ACC112 (cell line): ENCODE results near the gene PGAP1.

Source experiments
- H2AFZ ChIP-seq: fragments of 200-600 bp; sonication (generic); one replicate; pipeline ENCODE4 v1.6.0; 2017; ENCODE audit warnings: antibody characterized with exemption, low read length; ENCODE audit not compliant: unreplicated experiment
- H3K27ac ChIP-seq: fragments of 200-600 bp; sonication (generic); 2 replicates; pipeline ENCODE4 v1.5.1; 2014; ENCODE audit warnings: low read depth, mild to moderate bottlenecking, antibody characterized with exemption, low read length, moderate library complexity
- H3K27me3 ChIP-seq: fragments of 200-600 bp; sonication (generic); 2 replicates; pipeline ENCODE4 v1.6.1; 2014; ENCODE audit warnings: mild to moderate bottlenecking, antibody characterized with exemption, low read length, moderate library complexity, mixed read lengths; ENCODE audit not compliant: insufficient read depth
- H3K36me3 ChIP-seq: fragments of 200-600 bp; sonication (generic); 2 replicates; pipeline ENCODE4 v1.6.1; 2016; ENCODE audit warnings: mild to moderate bottlenecking, antibody characterized with exemption, low read length, moderate library complexity, mixed read lengths; ENCODE audit not compliant: insufficient read depth
- H3K4me1 ChIP-seq: fragments of 200-600 bp; sonication (generic); one replicate; pipeline ENCODE4 v1.6.1; 2016; ENCODE audit warnings: low read length, mixed read lengths; ENCODE audit not compliant: insufficient read depth, unreplicated experiment, control insufficient read depth
- H3K4me3 ChIP-seq: fragments of 200-600 bp; sonication (generic); 2 replicates; pipeline ENCODE4 v1.5.1; 2014; ENCODE audit warnings: mild to moderate bottlenecking, low read depth, low read length
- H3K79me2 ChIP-seq: fragments of 200-600 bp; sonication (generic); one replicate; pipeline ENCODE4 v1.6.0; 2016; ENCODE audit warnings: low read length; ENCODE audit not compliant: control insufficient read depth, unreplicated experiment, insufficient read depth

Gene PGAP1

GRCh38 chr2:196926562-196927375, at the start of gene PGAP1:
TSS of gene PGAP1 (minus strand) at chr2:196926707. CDS start at chr2:196926616, 91 bp downstream.
- H3K4me3 ChIP-seq, result peak within 1 kb of the TSS; percentile 84
- no peaks in the 10 kb centered on the region for H3K36me3 ChIP-seq
- peak within 1 kb of the TSS; percentile 54 for H2AFZ ChIP-seq
- H3K27me3 ChIP-seq, result no peaks in the 10 kb centered on the region
- H3K79me2 ChIP-seq, result peaks cover 32% of the 10 kb centered on the region
- no peaks in the 10 kb centered on the region for H3K4me1 ChIP-seq
- peak within 1 kb of the TSS; percentile 87 for H3K27ac ChIP-seq

GRCh38 chr2:196974970-196975369, 48.5 kb upstream of the PGAP1 start:
- no peaks in the 10 kb centered on the region for H3K27me3 ChIP-seq
- H2AFZ ChIP-seq, result no peak overlapping the region
- no peak overlapping the region for H3K4me3 ChIP-seq
- H3K36me3 ChIP-seq, result no peaks in the 10 kb centered on the region
- H3K79me2 ChIP-seq, result no peaks in the 10 kb centered on the region
- no peak overlapping the region for H3K27ac ChIP-seq
- H3K4me1 ChIP-seq, result no peaks in the 10 kb centered on the region

GRCh38 chr2:196971574-196972279, 45.2 kb upstream of the PGAP1 start:
- Histone ChIP-seq H2AFZ (no peak overlapping the region), H3K27me3 (no peaks in the 10 kb centered on the region), H3K4me3 (no peak overlapping the region)

GRCh38 chr2:196970099-196970498, 43.6 kb upstream of the PGAP1 start:
- Histone ChIP-seq H3K79me2 (no peaks in the 10 kb centered on the region), H3K36me3 (no peaks in the 10 kb centered on the region), H2AFZ (peak overlapping the region; percentile 36)

More at GRCh38 chr2:196971574-196972279, 45.2 kb upstream of the PGAP1 start:
- H3K36me3 ChIP-seq, result no peaks in the 10 kb centered on the region
- H3K79me2 ChIP-seq, result no peaks in the 10 kb centered on the region
- no peak overlapping the region for H3K27ac ChIP-seq
- no peaks in the 10 kb centered on the region for H3K4me1 ChIP-seq

GRCh38 chr2:196968516-196968915, 42.0 kb upstream of the PGAP1 start:
- Histone ChIP-seq H3K4me3 (no peak overlapping the region), H3K27ac (no peak overlapping the region), H3K36me3 (no peaks in the 10 kb centered on the region)

More at GRCh38 chr2:196970099-196970498, 43.6 kb upstream of the PGAP1 start:
- no peak overlapping the region for H3K4me3 ChIP-seq
- no peak overlapping the region for H3K27ac ChIP-seq
- H3K27me3 ChIP-seq, result no peaks in the 10 kb centered on the region
- H3K4me1 ChIP-seq, result peaks cover 8% of the 10 kb centered on the region

GRCh38 chr2:196967775-196968174, 41.3 kb upstream of the PGAP1 start:
- peak overlapping the region; percentile 94 for H2AFZ ChIP-seq
- H3K36me3 ChIP-seq, result no peaks in the 10 kb centered on the region
- H3K4me1 ChIP-seq, result peaks cover 8% of the 10 kb centered on the region
- no peaks in the 10 kb centered on the region for H3K79me2 ChIP-seq
- peak overlapping the region; percentile 70 for H3K4me3 ChIP-seq
- H3K27me3 ChIP-seq, result no peaks in the 10 kb centered on the region
- H3K27ac ChIP-seq, result no peak overlapping the region

More at GRCh38 chr2:196968516-196968915, 42.0 kb upstream of the PGAP1 start:
- no peaks in the 10 kb centered on the region for H3K79me2 ChIP-seq
- no peaks in the 10 kb centered on the region for H3K27me3 ChIP-seq
- no peak overlapping the region for H2AFZ ChIP-seq
- peaks cover 8% of the 10 kb centered on the region for H3K4me1 ChIP-seq

GRCh38 chr2:196967116-196967515, 40.6 kb upstream of the PGAP1 start:
- peak overlapping the region; percentile 94 for H2AFZ ChIP-seq

GRCh38 chr2:196966061-196966460, 39.6 kb upstream of the PGAP1 start:
- Histone ChIP-seq H3K79me2 (no peaks in the 10 kb centered on the region), H3K4me3 (no peak overlapping the region), H3K4me1 (peaks cover 8% of the 10 kb centered on the region), H2AFZ (peak overlapping the region; percentile 63), H3K36me3 (no peaks in the 10 kb centered on the region), H3K27me3 (no peaks in the 10 kb centered on the region), H3K27ac (no peak overlapping the region)

More at GRCh38 chr2:196967116-196967515, 40.6 kb upstream of the PGAP1 start:
- Histone ChIP-seq H3K27ac (peak overlapping the region; percentile 5), H3K36me3 (no peaks in the 10 kb centered on the region), H3K27me3 (no peaks in the 10 kb centered on the region), H3K79me2 (no peaks in the 10 kb centered on the region), H3K4me1 (peaks cover 8% of the 10 kb centered on the region), H3K4me3 (peak overlapping the region; percentile 70)

- no peaks in the 10 kb centered on the region for H3K79me2 ChIP-seq
- no peak overlapping the region for H3K27ac ChIP-seq
- H3K4me1 ChIP-seq, result peaks cover 8% of the 10 kb centered on the region
- no peaks in the 10 kb centered on the region for H3K27me3 ChIP-seq
- no peaks in the 10 kb centered on the region for H3K36me3 ChIP-seq
- H2AFZ ChIP-seq, result peak overlapping the region; percentile 63
- H3K4me3 ChIP-seq, result no peak overlapping the region
Measured at GRCh38 chr2:196965651-196966050, 39.1 kb upstream of the PGAP1 start.

- peaks cover 8% of the 10 kb centered on the region for H3K4me1 ChIP-seq
- no peak overlapping the region for H3K4me3 ChIP-seq
- H3K79me2 ChIP-seq, result no peaks in the 10 kb centered on the region
- H2AFZ ChIP-seq, result no peak overlapping the region
- H3K27ac ChIP-seq, result no peak overlapping the region
- no peaks in the 10 kb centered on the region for H3K27me3 ChIP-seq
- no peaks in the 10 kb centered on the region for H3K36me3 ChIP-seq
Measured at GRCh38 chr2:196963961-196964360, 37.5 kb upstream of the PGAP1 start.
